ENCODE measurements around the gene CACNA1G. TPM values are rescaled to one million over a fixed set of nuclear protein-coding genes. Genes with fewer than 3 reads are reported as not detected.

The CACNA1G gene
- total RNA-seq, 1 experiment from 2014 or later, result not detected

GRCh38 chr17:50537721-50538548 is 22.6 kb upstream of the CACNA1G start:
- no peak for TF ChIP-seq CTCF (IDR thresholded peaks at IDR 0.05; ENCODE audit: unreplicated experiment)
- BruUV-seq (replicated peaks), result no TSS peak
- Mint-ChIP-seq H3K27ac (ENCODE audit: low read depth, unreplicated experiment) (no peak overlapping the region), H3K36me3 (ENCODE audit: insufficient read depth, unreplicated experiment) (no peaks in the 10 kb centered on the region), H3K9me3 (ENCODE audit: unreplicated experiment) (no peaks in the 10 kb centered on the region), H3K27me3 (ENCODE audit: insufficient read depth, unreplicated experiment) (no peaks in the 10 kb centered on the region), H3K4me1 (ENCODE audit: insufficient read depth, unreplicated experiment) (peaks cover 57% of the 10 kb centered on the region), H3K4me3 (ENCODE audit: unreplicated experiment) (no peak overlapping the region)
- DNase-seq (ENCODE audit: unreplicated experiment), result no peak
- intact Hi-C loops (cut with micrococcal nuclease), result no loop called here
- POLR2A ChIA-PET, result interaction anchor here (0.7 to 1.4 kb wide), 3 partner anchors 15 to 31 kb away, joined by 3 read pairs; no protein-coding TSS in a partner anchor
- CTCF ChIA-PET, result interaction anchor here (0.5 to 1.1 kb wide), 5 partner anchors 21 to 171 kb away, joined by 3 to 4 read pairs (median 3); no protein-coding TSS in a partner anchor

- intact Hi-C loops (cut with micrococcal nuclease), result no loop called here
- H3K27ac Mint-ChIP-seq (ENCODE audit: low read depth, unreplicated experiment), result no peak overlapping the region
- no TSS peak for BruUV-seq (replicated peaks)
- no peaks in the 10 kb centered on the region for H3K9me3 Mint-ChIP-seq (ENCODE audit: unreplicated experiment)
- peaks cover 52% of the 10 kb centered on the region for H3K4me1 Mint-ChIP-seq (ENCODE audit: insufficient read depth, unreplicated experiment)
- H3K27me3 Mint-ChIP-seq (ENCODE audit: insufficient read depth, unreplicated experiment), result no peaks in the 10 kb centered on the region
- no peak for TF ChIP-seq CTCF (IDR thresholded peaks at IDR 0.05; ENCODE audit: unreplicated experiment)
- no peak for DNase-seq (ENCODE audit: unreplicated experiment)
- CTCF ChIA-PET, result interaction anchor here (0.5 to 1.3 kb wide), 4 partner anchors 8 to 164 kb away, joined by 3 to 4 read pairs (median 3); no protein-coding TSS in a partner anchor
- no peak overlapping the region for H3K4me3 Mint-ChIP-seq (ENCODE audit: unreplicated experiment)
- no peaks in the 10 kb centered on the region for H3K36me3 Mint-ChIP-seq (ENCODE audit: insufficient read depth, unreplicated experiment)
- POLR2A ChIA-PET, result interaction anchor here (0.7 to 5.6 kb wide), 5 partner anchors 16 to 782 kb away, joined by 3 to 59 read pairs (median 3); no protein-coding TSS in a partner anchor
Observed at GRCh38 chr17:50538549-50539410, 21.7 kb upstream of the CACNA1G start.

- Mint-ChIP-seq H3K36me3 (ENCODE audit: insufficient read depth, unreplicated experiment) (no peaks in the 10 kb centered on the region), H3K4me1 (ENCODE audit: insufficient read depth, unreplicated experiment) (peaks cover 43% of the 10 kb centered on the region), H3K4me3 (ENCODE audit: unreplicated experiment) (no peak overlapping the region), H3K27me3 (ENCODE audit: insufficient read depth, unreplicated experiment) (no peaks in the 10 kb centered on the region), H3K9me3 (ENCODE audit: unreplicated experiment) (no peaks in the 10 kb centered on the region), H3K27ac (ENCODE audit: low read depth, unreplicated experiment) (peak overlapping the region; percentile 68)
- no TSS peak for BruUV-seq (replicated peaks)
- ChIA-PET CTCF (interaction anchor here (0.6 to 1.9 kb wide), 5 partner anchors 20 to 178 kb away, joined by 3 to 6 read pairs (median 3); no protein-coding TSS in a partner anchor), POLR2A (interaction anchor here (1.0 to 5.6 kb wide), 2 partner anchors 23 to 54 kb away, joined by 3 to 59 read pairs; no protein-coding TSS in a partner anchor)
- TF ChIP-seq CTCF (IDR thresholded peaks at IDR 0.05; ENCODE audit: unreplicated experiment), result no peak
- intact Hi-C loops (cut with micrococcal nuclease), result loop anchor here (10.0 kb wide), 1 partner anchor 415 kb away; no protein-coding TSS in a partner anchor
- peak; percentile 84 for DNase-seq (ENCODE audit: unreplicated experiment)
Observed at GRCh38 chr17:50539762-50540559, 20.6 kb upstream of the CACNA1G start.

All from MCF 10A (cell line).